Mesendoderm (in vitro differentiated cells): Measurements from ENCODE around the gene TCF7L2.

Experiments
- DNase-seq: peaks from one replicate; pipeline ENCODE4 v3.0.0; 2013
- H2AK5ac ChIP-seq: 2 replicates; pipeline ENCODE4 v1.6.1; 2013; ENCODE audit warnings: low read length, inconsistent platforms
- H2BK120ac ChIP-seq: 2 replicates; pipeline ENCODE4 v1.6.1; 2013; ENCODE audit warnings: low read depth, mild to moderate bottlenecking, low read length, moderate library complexity, mixed read lengths
- H2BK15ac ChIP-seq: replicated peaks from 2 replicates; pipeline ENCODE4 v1.6.1; 2013; ENCODE audit warnings: low read depth, mild to moderate bottlenecking, moderate library complexity
- H2BK5ac ChIP-seq: 2 replicates; pipeline ENCODE4 v1.6.1; 2013; ENCODE audit warnings: low read length, inconsistent platforms
- H3K18ac ChIP-seq: 2 replicates; pipeline ENCODE4 v1.6.1; 2013; ENCODE audit warnings: mild to moderate bottlenecking, low read length, mixed read lengths
- H3K23ac ChIP-seq: one replicate; pipeline ENCODE4 v1.6.1; 2013; ENCODE audit warnings: low read length
- H3K27ac ChIP-seq: 2 replicates; pipeline ENCODE4 v1.5.1; 2013; ENCODE audit warnings: low read depth, mild to moderate bottlenecking, inconsistent platforms, low read length, moderate library complexity
- H3K27me3 ChIP-seq: 2 replicates; pipeline ENCODE4 v1.6.1; 2013; ENCODE audit warnings: low read length, control low read depth, mild to moderate bottlenecking, inconsistent platforms; ENCODE audit not compliant: insufficient read depth, poor library complexity
- H3K36me3 ChIP-seq: 2 replicates; pipeline ENCODE4 v1.6.1; 2013; ENCODE audit warnings: low read length, inconsistent platforms; ENCODE audit not compliant: control insufficient read depth, insufficient read depth
- H3K4ac ChIP-seq: one replicate; pipeline ENCODE4 v1.6.1; 2013; ENCODE audit warnings: low read depth, mild to moderate bottlenecking, low read length, moderate library complexity
- H3K4me1 ChIP-seq: 2 replicates; pipeline ENCODE4 v1.6.1; 2013; ENCODE audit warnings: low read depth, low read length, inconsistent platforms; ENCODE audit not compliant: control insufficient read depth
- H3K4me2 ChIP-seq: 2 replicates; pipeline ENCODE4 v1.6.1; 2013; ENCODE audit warnings: low read length
- H3K4me3 ChIP-seq: 2 replicates; pipeline ENCODE4 v1.5.1; 2013; ENCODE audit warnings: mild to moderate bottlenecking, low read length
- H3K56ac ChIP-seq: one replicate; pipeline ENCODE4 v1.6.1; 2013; ENCODE audit warnings: low read length
- H3K79me1 ChIP-seq: 2 replicates; pipeline ENCODE4 v1.6.1; 2013; ENCODE audit warnings: low read length, inconsistent platforms
- H3K79me2 ChIP-seq: 2 replicates; pipeline ENCODE4 v1.6.1; 2013; ENCODE audit warnings: mild to moderate bottlenecking, low read length; ENCODE audit not compliant: control insufficient read depth, insufficient read depth
- H3K9ac ChIP-seq: 2 replicates; pipeline ENCODE4 v1.6.1; 2013; ENCODE audit warnings: low read length, inconsistent platforms
- H4K5ac ChIP-seq: one replicate; pipeline ENCODE4 v1.6.1; 2013; ENCODE audit warnings: low read length
- H4K8ac ChIP-seq: one replicate; pipeline ENCODE4 v1.6.1; 2013; ENCODE audit warnings: low read depth, mild to moderate bottlenecking, control low read depth, low read length, moderate library complexity
- WGBS: extraction: QIAGEN DNeasy Blood & Tissue Kit; methylation state at CpG from one replicate; pipeline ENCODE4 v1.1.7; 2013; ENCODE audit warnings: low lambda C conversion rate, missing lambda C conversion rate; ENCODE audit not compliant: insufficient coverage; ENCODE audit errors: extremely low coverage; 5-methylcytosine and 5-hydroxymethylcytosine counted together

The TCF7L2 gene

GRCh38 chr10:113169111-113169510 is 219.1 kb downstream of the TCF7L2 start:
- Histone ChIP-seq H2BK5ac (no peak overlapping the region), H3K27me3 (no peaks in the 10 kb centered on the region), H3K23ac (no peak overlapping the region), H3K79me2 (no peaks in the 10 kb centered on the region), H3K4me1 (peaks cover 4% of the 10 kb centered on the region), H2BK15ac (no peak overlapping the region), H3K18ac (no peak overlapping the region), H2AK5ac (no peak overlapping the region), H3K4me2 (no peak overlapping the region), H4K5ac (no peak overlapping the region), H3K56ac (peak overlapping the region; percentile 38), H3K79me1 (no peaks in the 10 kb centered on the region), H3K27ac (no peak overlapping the region), H3K9ac (no peak overlapping the region), H4K8ac (no peak overlapping the region), H3K36me3 (no peaks in the 10 kb centered on the region), H3K4me3 (no peak overlapping the region), H2BK120ac (no peak overlapping the region), H3K4ac (no peak overlapping the region)
- DNase-seq, result no peak
- WGBS, result no CpG with 5 or more reads among the region's 10 CpGs

GRCh38 chr10:113169853-113170460 is 219.9 kb downstream of the TCF7L2 start:
- no peak overlapping the region for H3K27ac ChIP-seq
- H3K4me2 ChIP-seq, result no peak overlapping the region
- no peaks in the 10 kb centered on the region for H3K79me1 ChIP-seq
- no peaks in the 10 kb centered on the region for H3K36me3 ChIP-seq
- no CpG with 5 or more reads among the region's 14 CpGs for WGBS
- no peaks in the 10 kb centered on the region for H3K79me2 ChIP-seq
- no peak overlapping the region for H3K9ac ChIP-seq
- H3K56ac ChIP-seq, result no peak overlapping the region
- no peak overlapping the region for H2AK5ac ChIP-seq
- H2BK5ac ChIP-seq, result no peak overlapping the region
- H3K27me3 ChIP-seq, result no peaks in the 10 kb centered on the region
- no peak overlapping the region for H3K23ac ChIP-seq
- no peak overlapping the region for H4K5ac ChIP-seq
- no peak overlapping the region for H3K18ac ChIP-seq
- H2BK120ac ChIP-seq, result no peak overlapping the region
- DNase-seq, result no peak
- peaks cover 2% of the 10 kb centered on the region for H3K4me1 ChIP-seq
- no peak overlapping the region for H4K8ac ChIP-seq
- no peak overlapping the region for H3K4ac ChIP-seq
- no peak overlapping the region for H3K4me3 ChIP-seq
- H2BK15ac ChIP-seq, result no peak overlapping the region

GRCh38 chr10:113171662-113172061 is 221.6 kb downstream of the TCF7L2 start:
- H3K79me2 ChIP-seq, result no peaks in the 10 kb centered on the region
- no CpG with 5 or more reads among the region's 11 CpGs for WGBS
- no peak overlapping the region for H2BK120ac ChIP-seq

GRCh38 chr10:113175176-113175575 is 225.1 kb downstream of the TCF7L2 start:
- H4K8ac ChIP-seq, result no peak overlapping the region
- no peak overlapping the region for H3K23ac ChIP-seq
- H3K36me3 ChIP-seq, result no peaks in the 10 kb centered on the region
- H3K4me3 ChIP-seq, result no peak overlapping the region
- H3K4ac ChIP-seq, result no peak overlapping the region
- no peak overlapping the region for H4K5ac ChIP-seq
- no peak overlapping the region for H2BK120ac ChIP-seq
- WGBS, result no CpG with 5 or more reads among the region's 3 CpGs
- H2BK5ac ChIP-seq, result no peak overlapping the region
- H2BK15ac ChIP-seq, result no peak overlapping the region
- DNase-seq, result no peak
- no peak overlapping the region for H3K9ac ChIP-seq
- no peak overlapping the region for H2AK5ac ChIP-seq
- H3K4me1 ChIP-seq, result no peaks in the 10 kb centered on the region
- no peak overlapping the region for H3K4me2 ChIP-seq
- H3K18ac ChIP-seq, result no peak overlapping the region
- no peaks in the 10 kb centered on the region for H3K79me1 ChIP-seq
- no peak overlapping the region for H3K56ac ChIP-seq
- H3K27ac ChIP-seq, result no peak overlapping the region
- H3K27me3 ChIP-seq, result no peaks in the 10 kb centered on the region
- H3K79me2 ChIP-seq, result no peaks in the 10 kb centered on the region

More at GRCh38 chr10:113171662-113172061, 221.6 kb downstream of the TCF7L2 start:
- H3K18ac ChIP-seq, result peak overlapping the region; percentile 65
- H3K9ac ChIP-seq, result no peak overlapping the region
- H3K79me1 ChIP-seq, result no peaks in the 10 kb centered on the region
- no peak for DNase-seq
- H2AK5ac ChIP-seq, result no peak overlapping the region
- H3K36me3 ChIP-seq, result no peaks in the 10 kb centered on the region
- no peak overlapping the region for H3K4me2 ChIP-seq
- no peak overlapping the region for H3K56ac ChIP-seq
- H3K4me3 ChIP-seq, result no peak overlapping the region
- peaks cover 2% of the 10 kb centered on the region for H3K4me1 ChIP-seq
- no peak overlapping the region for H3K27ac ChIP-seq
- H3K27me3 ChIP-seq, result no peaks in the 10 kb centered on the region
- H2BK15ac ChIP-seq, result no peak overlapping the region
- no peak overlapping the region for H4K8ac ChIP-seq
- no peak overlapping the region for H2BK5ac ChIP-seq
- no peak overlapping the region for H3K4ac ChIP-seq
- H4K5ac ChIP-seq, result no peak overlapping the region
- H3K23ac ChIP-seq, result no peak overlapping the region

GRCh38 chr10:113175756-113176651 is 226.0 kb downstream of the TCF7L2 start:
- peak; percentile 44 for DNase-seq
- no peak overlapping the region for H2BK120ac ChIP-seq
- no CpG with 5 or more reads among the region's 17 CpGs for WGBS

More at GRCh38 chr10:113175756-113176651, 226.0 kb downstream of the TCF7L2 start:
- Histone ChIP-seq H3K18ac (no peak overlapping the region), H2BK15ac (no peak overlapping the region), H2AK5ac (no peak overlapping the region), H3K27ac (no peak overlapping the region), H3K23ac (no peak overlapping the region), H3K4ac (no peak overlapping the region), H3K4me1 (no peaks in the 10 kb centered on the region), H2BK5ac (no peak overlapping the region), H3K56ac (no peak overlapping the region), H3K4me2 (no peak overlapping the region), H3K79me1 (no peaks in the 10 kb centered on the region), H3K27me3 (no peaks in the 10 kb centered on the region), H4K8ac (no peak overlapping the region), H3K9ac (no peak overlapping the region), H3K36me3 (no peaks in the 10 kb centered on the region), H3K4me3 (no peak overlapping the region), H3K79me2 (no peaks in the 10 kb centered on the region), H4K5ac (no peak overlapping the region)
